ENCODE data around the gene JUNB. TPM values are rescaled to one million over a fixed set of nuclear protein-coding genes. Genes with fewer than 3 reads are reported as not detected.
A peak's percentile ranks its signal among the peaks of the same experiment; 100 is the strongest.

The JUNB gene
- total and polyA plus RNA-seq, 2 of the 13 experiments (the other 11 are each of a cell fraction or from before 2014, with no cell fraction given) = 7.7 to 8.2 TPM

DNA sequence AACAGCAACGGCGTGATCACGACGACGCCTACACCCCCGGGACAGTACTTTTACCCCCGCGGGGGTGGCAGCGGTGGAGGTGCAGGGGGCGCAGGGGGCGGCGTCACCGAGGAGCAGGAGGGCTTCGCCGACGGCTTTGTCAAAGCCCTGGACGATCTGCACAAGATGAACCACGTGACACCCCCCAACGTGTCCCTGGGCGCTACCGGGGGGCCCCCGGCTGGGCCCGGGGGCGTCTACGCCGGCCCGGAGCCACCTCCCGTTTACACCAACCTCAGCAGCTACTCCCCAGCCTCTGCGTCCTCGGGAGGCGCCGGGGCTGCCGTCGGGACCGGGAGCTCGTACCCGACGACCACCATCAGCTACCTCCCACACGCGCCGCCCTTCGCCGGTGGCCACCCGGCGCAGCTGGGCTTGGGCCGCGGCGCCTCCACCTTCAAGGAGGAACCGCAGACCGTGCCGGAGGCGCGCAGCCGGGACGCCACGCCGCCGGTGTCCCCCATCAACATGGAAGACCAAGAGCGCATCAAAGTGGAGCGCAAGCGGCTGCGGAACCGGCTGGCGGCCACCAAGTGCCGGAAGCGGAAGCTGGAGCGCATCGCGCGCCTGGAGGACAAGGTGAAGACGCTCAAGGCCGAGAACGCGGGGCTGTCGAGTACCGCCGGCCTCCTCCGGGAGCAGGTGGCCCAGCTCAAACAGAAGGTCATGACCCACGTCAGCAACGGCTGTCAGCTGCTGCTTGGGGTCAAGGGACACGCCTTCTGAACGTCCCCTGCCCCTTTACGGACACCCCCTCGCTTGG lies 966 bp downstream of the JUNB start (continued):
- TF ChIP-seq CHD4 (IDR thresholded peaks at IDR 0.05; ENCODE audit: borderline replicate concordance, low read length) (no peak), ZNF333 (CRISPR knock-in tag; IDR thresholded peaks at IDR 0.05; ENCODE audit: borderline replicate concordance) (peak; percentile 58; the same call in 1 of the 2 replicates), PHF5A (CRISPR knock-in tag; IDR thresholded peaks at IDR 0.05; ENCODE audit: low read depth, unreplicated experiment) (peak; percentile 21), PCBP1 (IDR thresholded peaks at IDR 0.05; ENCODE audit: borderline replicate concordance, low read depth, low read length) (no peak), ZNF615 (CRISPR knock-in tag; IDR thresholded peaks at IDR 0.05; ENCODE audit: borderline replicate concordance) (no peak), ZNF891 (CRISPR knock-in tag; IDR thresholded peaks at IDR 0.05) (peak; percentile 83; the same call in 1 of the 2 replicates), KDM5A (IDR thresholded peaks at IDR 0.05; ENCODE audit: borderline replicate concordance, low read length) (no peak), SATB2 (CRISPR knock-in tag; IDR thresholded peaks at IDR 0.05) (0 out of 2 replicates have a peak, but pooled peaks have one; percentile 67), ZNF75D (CRISPR knock-in tag; IDR thresholded peaks at IDR 0.05; ENCODE audit: borderline replicate concordance) (no peak), TAF15 (IDR thresholded peaks at IDR 0.05; ENCODE audit: low read depth, low read length, poor library complexity, severe bottlenecking) (no peak), BHLHE40 (IDR thresholded peaks at IDR 0.05; ENCODE audit: low read length) (no peak), SP5 (CRISPR knock-in tag; IDR thresholded peaks at IDR 0.05; ENCODE audit: borderline replicate concordance, low read depth) (no peak), ETV6 (CRISPR knock-in tag; conservative IDR thresholded peaks at IDR 0.05) (0 out of 2 replicates have a peak, but pooled peaks have one; percentile 73), MEIS1 (CRISPR knock-in tag; IDR thresholded peaks at IDR 0.05; ENCODE audit: borderline replicate concordance) (no peak), ZSCAN20 (CRISPR knock-in tag; IDR thresholded peaks at IDR 0.05; ENCODE audit: borderline replicate concordance) (no peak), ZNF839 (CRISPR knock-in tag; IDR thresholded peaks at IDR 0.05; ENCODE audit: borderline replicate concordance) (no peak), IRF1 (CRISPR knock-in tag; IDR thresholded peaks at IDR 0.05; ENCODE audit: low read depth) (no peak), LCORL (IDR thresholded peaks at IDR 0.05) (no peak), LCORL (CRISPR knock-in tag; IDR thresholded peaks at IDR 0.05) (peak; percentile 60; the same call in 1 of the 2 replicates), ZNF878 (CRISPR knock-in tag; IDR thresholded peaks at IDR 0.05) (peak; percentile 80; the same call in 1 of the 2 replicates), TGIF2 (CRISPR knock-in tag; IDR thresholded peaks at IDR 0.05) (peak; percentile 41; the same call in 1 of the 2 replicates)
- TF ChIP-seq, protein P1, sequence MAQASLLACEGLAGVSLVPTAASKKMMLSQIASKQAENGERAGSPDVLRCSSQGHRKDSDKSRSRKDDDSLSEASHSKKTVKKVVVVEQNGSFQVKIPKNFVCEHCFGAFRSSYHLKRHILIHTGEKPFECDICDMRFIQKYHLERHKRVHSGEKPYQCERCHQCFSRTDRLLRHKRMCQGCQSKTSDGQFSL (CRISPR knock-in tag; IDR thresholded peaks at IDR 0.05) = no peak; the same call in 1 of the 2 replicates
- TF ChIP-seq, protein P2, sequence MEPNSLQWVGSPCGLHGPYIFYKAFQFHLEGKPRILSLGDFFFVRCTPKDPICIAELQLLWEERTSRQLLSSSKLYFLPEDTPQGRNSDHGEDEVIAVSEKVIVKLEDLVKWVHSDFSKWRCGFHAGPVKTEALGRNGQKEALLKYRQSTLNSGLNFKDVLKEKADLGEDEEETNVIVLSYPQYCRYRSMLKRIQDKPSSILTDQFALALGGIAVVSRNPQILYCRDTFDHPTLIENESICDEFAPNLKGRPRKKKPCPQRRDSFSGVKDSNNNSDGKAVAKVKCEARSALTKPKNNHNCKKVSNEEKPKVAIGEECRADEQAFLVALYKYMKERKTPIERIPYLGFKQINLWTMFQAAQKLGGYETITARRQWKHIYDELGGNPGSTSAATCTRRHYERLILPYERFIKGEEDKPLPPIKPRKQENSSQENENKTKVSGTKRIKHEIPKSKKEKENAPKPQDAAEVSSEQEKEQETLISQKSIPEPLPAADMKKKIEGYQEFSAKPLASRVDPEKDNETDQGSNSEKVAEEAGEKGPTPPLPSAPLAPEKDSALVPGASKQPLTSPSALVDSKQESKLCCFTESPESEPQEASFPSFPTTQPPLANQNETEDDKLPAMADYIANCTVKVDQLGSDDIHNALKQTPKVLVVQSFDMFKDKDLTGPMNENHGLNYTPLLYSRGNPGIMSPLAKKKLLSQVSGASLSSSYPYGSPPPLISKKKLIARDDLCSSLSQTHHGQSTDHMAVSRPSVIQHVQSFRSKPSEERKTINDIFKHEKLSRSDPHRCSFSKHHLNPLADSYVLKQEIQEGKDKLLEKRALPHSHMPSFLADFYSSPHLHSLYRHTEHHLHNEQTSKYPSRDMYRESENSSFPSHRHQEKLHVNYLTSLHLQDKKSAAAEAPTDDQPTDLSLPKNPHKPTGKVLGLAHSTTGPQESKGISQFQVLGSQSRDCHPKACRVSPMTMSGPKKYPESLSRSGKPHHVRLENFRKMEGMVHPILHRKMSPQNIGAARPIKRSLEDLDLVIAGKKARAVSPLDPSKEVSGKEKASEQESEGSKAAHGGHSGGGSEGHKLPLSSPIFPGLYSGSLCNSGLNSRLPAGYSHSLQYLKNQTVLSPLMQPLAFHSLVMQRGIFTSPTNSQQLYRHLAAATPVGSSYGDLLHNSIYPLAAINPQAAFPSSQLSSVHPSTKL (CRISPR knock-in tag; IDR thresholded peaks at IDR 0.05) = peak; percentile 28; the same call in 1 of the 2 replicates
- TF ChIP-seq, protein P3, sequence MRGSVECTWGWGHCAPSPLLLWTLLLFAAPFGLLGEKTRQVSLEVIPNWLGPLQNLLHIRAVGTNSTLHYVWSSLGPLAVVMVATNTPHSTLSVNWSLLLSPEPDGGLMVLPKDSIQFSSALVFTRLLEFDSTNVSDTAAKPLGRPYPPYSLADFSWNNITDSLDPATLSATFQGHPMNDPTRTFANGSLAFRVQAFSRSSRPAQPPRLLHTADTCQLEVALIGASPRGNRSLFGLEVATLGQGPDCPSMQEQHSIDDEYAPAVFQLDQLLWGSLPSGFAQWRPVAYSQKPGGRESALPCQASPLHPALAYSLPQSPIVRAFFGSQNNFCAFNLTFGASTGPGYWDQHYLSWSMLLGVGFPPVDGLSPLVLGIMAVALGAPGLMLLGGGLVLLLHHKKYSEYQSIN (CRISPR knock-in tag; IDR thresholded peaks at IDR 0.05; ENCODE audit: borderline replicate concordance) = no peak

Data from HepG2 (cell line).